PC-9 (cell line): ENCODE results near the gene RABGGTA.

Experiments
- EZH2 ChIP-seq: fragments of 200-600 bp; sonication (generic); IDR thresholded peaks from 2 replicates; pipeline ENCODE4 v1.8.0; 2017; ENCODE audit warnings: antibody characterized with exemption, low read depth
- TF ChIP-seq, protein P1 (sequence below): fragments of 200-600 bp; sonication (generic); conservative IDR thresholded peaks from 2 replicates; pipeline ENCODE4 v1.6.1; 2017; ENCODE audit warnings: mixed run types, antibody characterized with exemption, mild to moderate bottlenecking, moderate library complexity

DNA sequence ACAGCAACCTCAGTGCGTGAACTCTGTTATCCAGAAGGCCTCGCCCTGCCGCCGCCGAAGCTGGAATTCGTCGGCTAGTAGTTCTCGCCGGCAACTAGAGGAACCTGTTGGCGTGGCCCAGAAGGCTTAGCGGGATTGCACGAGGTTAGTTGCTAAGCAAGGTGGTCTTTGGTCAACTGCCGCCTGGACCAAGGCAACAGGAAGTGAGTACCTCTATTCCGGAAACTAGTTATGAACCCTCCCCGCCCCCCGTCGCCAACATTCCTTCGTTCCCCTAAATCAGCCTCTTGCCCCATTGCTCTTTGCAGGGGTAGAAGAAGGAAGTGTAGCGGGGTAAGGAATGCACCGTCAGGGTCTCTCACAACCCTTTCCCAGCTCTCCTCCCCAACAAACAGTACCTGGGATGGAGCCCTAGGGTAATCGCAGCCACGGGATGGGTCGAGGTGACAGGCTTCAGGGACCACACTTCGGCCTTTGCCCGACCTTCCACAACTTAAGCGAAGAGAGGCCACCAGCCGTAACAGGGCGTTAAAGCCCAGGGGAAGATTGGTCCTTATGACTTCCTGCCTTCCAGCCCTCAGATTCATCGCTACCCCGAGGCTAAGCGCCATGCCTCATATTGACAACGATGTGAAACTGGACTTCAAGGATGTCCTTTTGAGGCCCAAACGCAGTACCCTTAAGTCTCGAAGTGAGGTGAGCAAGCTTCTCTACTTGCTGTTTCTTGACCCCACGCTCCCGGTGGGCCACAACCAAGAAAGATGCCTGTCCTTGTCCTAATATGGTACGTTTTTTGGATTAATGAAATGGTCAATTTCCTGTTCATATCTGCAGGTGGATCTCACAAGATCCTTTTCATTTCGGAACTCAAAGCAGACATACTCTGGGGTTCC lies 38.5 kb downstream of the RABGGTA start, which contains the start of gene GMPR2:
- TF ChIP-seq, protein P1, sequence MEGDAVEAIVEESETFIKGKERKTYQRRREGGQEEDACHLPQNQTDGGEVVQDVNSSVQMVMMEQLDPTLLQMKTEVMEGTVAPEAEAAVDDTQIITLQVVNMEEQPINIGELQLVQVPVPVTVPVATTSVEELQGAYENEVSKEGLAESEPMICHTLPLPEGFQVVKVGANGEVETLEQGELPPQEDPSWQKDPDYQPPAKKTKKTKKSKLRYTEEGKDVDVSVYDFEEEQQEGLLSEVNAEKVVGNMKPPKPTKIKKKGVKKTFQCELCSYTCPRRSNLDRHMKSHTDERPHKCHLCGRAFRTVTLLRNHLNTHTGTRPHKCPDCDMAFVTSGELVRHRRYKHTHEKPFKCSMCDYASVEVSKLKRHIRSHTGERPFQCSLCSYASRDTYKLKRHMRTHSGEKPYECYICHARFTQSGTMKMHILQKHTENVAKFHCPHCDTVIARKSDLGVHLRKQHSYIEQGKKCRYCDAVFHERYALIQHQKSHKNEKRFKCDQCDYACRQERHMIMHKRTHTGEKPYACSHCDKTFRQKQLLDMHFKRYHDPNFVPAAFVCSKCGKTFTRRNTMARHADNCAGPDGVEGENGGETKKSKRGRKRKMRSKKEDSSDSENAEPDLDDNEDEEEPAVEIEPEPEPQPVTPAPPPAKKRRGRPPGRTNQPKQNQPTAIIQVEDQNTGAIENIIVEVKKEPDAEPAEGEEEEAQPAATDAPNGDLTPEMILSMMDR: no peak
- no peak for TF ChIP-seq EZH2
